T-cell (primary cell): Measurements from ENCODE around the gene STX16. TPM values are rescaled to one million over a fixed set of nuclear protein-coding genes. Genes with fewer than 3 reads are reported as not detected.

Source experiments
- ATAC-seq, 4 experiments: fragments of 200-7000 bp in 3 of 4; fragments of 150-1000 bp in 1 of 4; cut with Tn5 transposase; replicated peaks in 1 of 4; 1 replicate in 3 of 4; 2 replicates in 1 of 4; pipeline ENCODE4 v1.10.0; 2021; ENCODE audit warnings: moderate library complexity in 3 of 4, mild to moderate bottlenecking in 2 of 4, moderate number of reproducible peaks in 1 of 4
- CTCF ChIA-PET, 2 donors: fragments of 300-600 bp; sonication (Branson Sonifier 250); formaldehyde crosslinking; loops; one replicate each; lab custom pipeline; 2022; ENCODE audit warnings: antibody characterized with exemption in 2 of 2; lab: Charles Lee
- POLR2A ChIA-PET, 2 donors: fragments of 300-600 bp; sonication (Branson Sonifier 250); formaldehyde crosslinking; loops; one replicate each; lab custom pipeline; 2022; ENCODE audit warnings: antibody characterized with exemption in 2 of 2; lab: Charles Lee
- DNase-seq, 35 experiments: peaks; one replicate each; pipeline versions ENCODE4 v3.0.0 to v3.0.0-alpha.2; 2013 to 2023
- H3K27ac ChIP-seq: one replicate; pipeline ENCODE4 v1.5.1; 2013; ENCODE audit warnings: low read length
- H3K27me3 ChIP-seq, 2 experiments: replicated peaks in 1 of 2; 1 replicate in 1 of 2; 2 replicates in 1 of 2; pipeline versions ENCODE4 v1.6.1 to v1.7.0; 2013; ENCODE audit warnings: low read length in 1 of 2, mixed read lengths in 1 of 2; ENCODE audit not compliant: control insufficient read depth in 2 of 2, insufficient read depth in 2 of 2; ENCODE audit errors: extremely low read depth in 1 of 2
- H3K36me3 ChIP-seq, 2 donors: 1 replicate in 1 of 2; 2 replicates in 1 of 2; pipeline versions ENCODE4 v1.6.1 to v1.7.0; 2013; ENCODE audit warnings: low read length in 1 of 2; ENCODE audit not compliant: control insufficient read depth in 2 of 2, insufficient read depth in 1 of 2; ENCODE audit errors: extremely low read depth in 1 of 2
- H3K4me1 ChIP-seq, 2 experiments: 1 replicate in 1 of 2; 2 replicates in 1 of 2; pipeline versions ENCODE4 v1.6.1 to v1.7.0; 2013; ENCODE audit warnings: low read length in 2 of 2, mixed read lengths in 1 of 2; ENCODE audit not compliant: insufficient read depth in 2 of 2, control insufficient read depth in 1 of 2; ENCODE audit errors: extremely low read depth in 1 of 2
- H3K4me3 ChIP-seq, 2 donors: 1 replicate in 1 of 2; 2 replicates in 1 of 2; pipeline versions ENCODE4 v1.5.1 to v1.7.0; 2013; ENCODE audit warnings: mild to moderate bottlenecking in 2 of 2, low read length in 1 of 2, moderate library complexity in 1 of 2; ENCODE audit not compliant: control insufficient read depth in 1 of 2; ENCODE audit errors: extremely low read depth in 1 of 2
- H3K9me3 ChIP-seq: 2 replicates; pipeline ENCODE4 v1.7.0; 2013
- H3K27ac Mint-ChIP-seq, 2 donors: one replicate each; pipeline ENCODE4 v1.8.0; 2020 to 2021; ENCODE audit warnings: mild to moderate bottlenecking in 2 of 2, mixed read lengths in 2 of 2
- H3K27me3 Mint-ChIP-seq, 2 donors: one replicate each; pipeline ENCODE4 v1.8.0; 2021 to 2022; ENCODE audit warnings: mixed read lengths in 2 of 2
- H3K36me3 Mint-ChIP-seq: one replicate; pipeline ENCODE4 v1.8.0; 2021; ENCODE audit warnings: mixed read lengths
- H3K4me1 Mint-ChIP-seq, 3 donors: one replicate each; pipeline ENCODE4 v1.8.0; 2020 to 2022; ENCODE audit warnings: mixed read lengths in 3 of 3, mild to moderate bottlenecking in 1 of 3
- H3K4me3 Mint-ChIP-seq, 3 donors: one replicate each; pipeline ENCODE4 v1.8.0; 2020 to 2022; ENCODE audit warnings: mild to moderate bottlenecking in 3 of 3, mixed read lengths in 3 of 3, moderate library complexity in 3 of 3
- H3K9me3 Mint-ChIP-seq, 3 donors: one replicate each; pipeline ENCODE4 v1.8.0; 2020 to 2022; ENCODE audit warnings: mixed read lengths in 3 of 3
- WGBS: methylation state at CpG from one replicate; pipeline ENCODE4 v1.1.5; 2013; ENCODE audit warnings: missing lambda C conversion rate; ENCODE audit not compliant: insufficient coverage; 5-methylcytosine and 5-hydroxymethylcytosine counted together
- total RNA-seq, 35 experiments: library from RNA in 6 of 35; stranded (reverse) in 6 of 35; fragments of 120-200 nt in 1 of 35; gene quantifications; one replicate each; pipeline versions ENCODE4 v1.2.1 to v1.2.4 and lab custom pipeline; 2013 to 2026

STX16 gene
- total RNA-seq, 5 donors from 2014 or later (not counting 1 experiment from before 2014, with no cell fraction given): 154 to 213 (median 178) TPM

- H3K9me3 ChIP-seq: no peaks in the 10 kb centered on the region
- no peaks in the 10 kb centered on the region for H3K27me3 ChIP-seq
- 77% methylated on average over 6 of the region's 11 CpGs for WGBS
- H3K4me1 Mint-ChIP-seq: peaks cover 1 to 62% (median 41%) of the 10 kb centered on the region in 3 donors
- no peaks in the 10 kb centered on the region for H3K36me3 Mint-ChIP-seq
- H3K27me3 Mint-ChIP-seq: no peaks in the 10 kb centered on the region
- H3K36me3 ChIP-seq: no peaks in the 10 kb centered on the region
- H3K4me3 Mint-ChIP-seq: peak overlapping the region in 1 of 3 donors; percentile 48
- DNase-seq (no peak), ATAC-seq (no peak)
- ChIA-PET POLR2A (no interaction called here), CTCF (interaction anchor here in 1 of 2 donors (0.7 kb wide), 1 partner anchor 657 kb away, joined by 3 read pairs; no protein-coding TSS in a partner anchor)
- H3K27ac ChIP-seq: peak overlapping the region; percentile 36
- peaks cover 0 to 35% of the 10 kb centered on the region in 2 experiments for H3K4me1 ChIP-seq
- peak overlapping the region in 1 of 2 donors; percentile 91 for H3K27ac Mint-ChIP-seq
- H3K9me3 Mint-ChIP-seq: no peaks in the 10 kb centered on the region
- H3K4me3 ChIP-seq: no peak overlapping the region
These were observed 22.4 kb upstream of the STX16 start for GRCh38 chr20:58628491-58629214.

GRCh38 chr20:58629215-58629580 lies 21.9 kb upstream of the STX16 start:
- no peaks in the 10 kb centered on the region for H3K36me3 ChIP-seq
- Mint-ChIP-seq H3K27me3 (no peaks in the 10 kb centered on the region), H3K4me1 (peaks cover 5 to 66% (median 45%) of the 10 kb centered on the region in 3 donors), H3K36me3 (no peaks in the 10 kb centered on the region), H3K27ac (peak overlapping the region in 1 of 2 donors; percentile 59), H3K9me3 (no peaks in the 10 kb centered on the region), H3K4me3 (no peak overlapping the region)
- no peak overlapping the region for H3K27ac ChIP-seq
- H3K27me3 ChIP-seq: no peaks in the 10 kb centered on the region
- H3K4me3 ChIP-seq: no peak overlapping the region
- H3K9me3 ChIP-seq: no peaks in the 10 kb centered on the region
- DNase-seq: no peak
- no CpG with 5 or more reads among the region's 1 CpG for WGBS
- peaks cover 0 to 38% of the 10 kb centered on the region in 2 experiments for H3K4me1 ChIP-seq
- ChIA-PET CTCF (no interaction called here), POLR2A (no interaction called here)
- ATAC-seq: no peak

GRCh38 chr20:58630063-58630462 lies 21.0 kb upstream of the STX16 start:
- no peak for ATAC-seq
- no peak overlapping the region for H3K27ac Mint-ChIP-seq
- no peak overlapping the region for H3K4me3 Mint-ChIP-seq
- H3K36me3 Mint-ChIP-seq: no peaks in the 10 kb centered on the region
- CTCF ChIA-PET: no interaction called here
- Histone ChIP-seq H3K4me1 (peaks cover 3 to 45% of the 10 kb centered on the region in 2 experiments), H3K27ac (no peak overlapping the region), H3K27me3 (no peaks in the 10 kb centered on the region), H3K9me3 (no peaks in the 10 kb centered on the region), H3K4me3 (no peak overlapping the region), H3K36me3 (no peaks in the 10 kb centered on the region)
- H3K9me3 Mint-ChIP-seq: no peaks in the 10 kb centered on the region
- H3K4me1 Mint-ChIP-seq: peaks cover 14 to 68% (median 54%) of the 10 kb centered on the region in 3 donors
- POLR2A ChIA-PET: no interaction called here
- 49% methylated on average over 3 of the region's 4 CpGs for WGBS
- no peak for DNase-seq
- H3K27me3 Mint-ChIP-seq: no peaks in the 10 kb centered on the region

GRCh38 chr20:58633161-58634053 lies 17.7 kb upstream of the STX16 start:
- H3K36me3 ChIP-seq: no peaks in the 10 kb centered on the region
- POLR2A ChIA-PET: interaction anchor here in 1 of 2 donors (0.7 kb wide), 1 partner anchor 36 kb away, joined by 4 read pairs; no protein-coding TSS in a partner anchor
- peak overlapping the region in 1 of 3 donors; percentile 66 for H3K4me3 Mint-ChIP-seq

GRCh38 chr20:58634059-58634458 lies 17.0 kb upstream of the STX16 start:
- Histone ChIP-seq H3K4me3 (peak overlapping the region in 1 of 2 donors; percentile 21), H3K27ac (peak overlapping the region; percentile 68), H3K4me1 (peaks cover 3 to 14% of the 10 kb centered on the region in 2 experiments), H3K27me3 (no peaks in the 10 kb centered on the region), H3K36me3 (no peaks in the 10 kb centered on the region), H3K9me3 (no peaks in the 10 kb centered on the region)
- Mint-ChIP-seq H3K27ac (peak overlapping the region; percentile 82 to 90), H3K27me3 (no peaks in the 10 kb centered on the region), H3K9me3 (no peaks in the 10 kb centered on the region), H3K36me3 (no peaks in the 10 kb centered on the region), H3K4me3 (peak overlapping the region in 2 of 3 donors; percentile 17 to 66), H3K4me1 (peaks cover 16 to 49% (median 45%) of the 10 kb centered on the region in 3 donors)
- ATAC-seq: no peak
- 73% methylated on average over 15 of the region's 17 CpGs for WGBS
- POLR2A ChIA-PET: interaction anchor here in 1 of 2 donors (0.7 kb wide), 1 partner anchor 35 kb away, joined by 4 read pairs; no protein-coding TSS in a partner anchor
- CTCF ChIA-PET: interaction anchor here in 1 of 2 donors (0.7 kb wide), 1 partner anchor 17 kb away, joined by 3 read pairs; the partner anchor contains the start of gene STX16
- no peak for DNase-seq

More at GRCh38 chr20:58633161-58634053, 17.7 kb upstream of the STX16 start:
- peaks cover 16 to 52% (median 49%) of the 10 kb centered on the region in 3 donors for H3K4me1 Mint-ChIP-seq
- WGBS: 96% methylated on average over 4 of the region's 10 CpGs
- no peaks in the 10 kb centered on the region for H3K36me3 Mint-ChIP-seq
- ATAC-seq: no peak
- H3K4me1 ChIP-seq: peaks cover 3 to 18% of the 10 kb centered on the region in 2 experiments
- H3K27me3 Mint-ChIP-seq: no peaks in the 10 kb centered on the region
- no peak for DNase-seq
- no peaks in the 10 kb centered on the region for H3K9me3 ChIP-seq
- no peak overlapping the region for H3K4me3 ChIP-seq
- H3K27me3 ChIP-seq: no peaks in the 10 kb centered on the region
- peak overlapping the region; percentile 68 for H3K27ac ChIP-seq
- CTCF ChIA-PET: no interaction called here
- no peaks in the 10 kb centered on the region for H3K9me3 Mint-ChIP-seq
- H3K27ac Mint-ChIP-seq: peak overlapping the region; percentile 82 to 90
